Psoas muscle (tissue), 8 donors: ENCODE results near the gene ME3. TPM values are rescaled to one million over a fixed set of nuclear protein-coding genes. Genes with fewer than 3 reads are reported as not detected.
"Not testable (repeated sequence)": the region's sequence is repeated elsewhere in the genome, so short reads cannot be mapped to it uniquely, and the experiment has no call there.

ENCODE experiments used
- ATAC-seq, 4 donors: fragments of 200-7000 bp; cut with Tn5 transposase; one replicate each; pipeline ENCODE4 v1.9.1; 2020; ENCODE audit warnings: moderate library complexity in 3 of 4, mild to moderate bottlenecking in 2 of 4
- DNase-seq, 2 donors: peaks; one replicate each; pipeline ENCODE4 v3.0.0-alpha.2; 2020
- H3K27ac ChIP-seq: fragments of 200-600 bp; one replicate; pipeline ENCODE4 v1.8.0; 2022
- H3K27me3 ChIP-seq, 3 donors: fragments of 200-600 bp in 1 of 3; one replicate each; pipeline versions ENCODE4 v1.6.1 to v1.8.0; 2013 to 2022; ENCODE audit warnings: low read length in 2 of 3, mild to moderate bottlenecking in 2 of 3, moderate library complexity in 1 of 3; ENCODE audit not compliant: insufficient read depth in 3 of 3
- H3K36me3 ChIP-seq, 2 donors: fragments of 200-600 bp in 1 of 2; one replicate each; pipeline versions ENCODE4 v1.6.1 to v1.8.0; 2013 to 2022; ENCODE audit warnings: low read depth in 1 of 2, mild to moderate bottlenecking in 1 of 2, moderate library complexity in 1 of 2; ENCODE audit not compliant: insufficient read depth in 1 of 2
- H3K4me1 ChIP-seq: fragments of 200-600 bp; one replicate; pipeline ENCODE4 v1.8.0; 2022
- H3K4me3 ChIP-seq: fragments of 200-600 bp; one replicate; pipeline ENCODE4 v1.8.0; 2022; ENCODE audit warnings: mild to moderate bottlenecking
- H3K9me3 ChIP-seq: fragments of 200-600 bp; one replicate; pipeline ENCODE4 v1.8.0; 2022
- WGBS, 3 donors: extraction: QIAGEN DNeasy Blood & Tissue Kit; methylation state at CpG; one replicate each; pipeline versions ENCODE4 v1.1.6 to v1.1.7; 2013; 5-methylcytosine and 5-hydroxymethylcytosine counted together
- intact Hi-C, 2 donors: fragments of 100-400 bp; cut with DNase I; formaldehyde crosslinking; loops; one replicate each; pipeline versions ENCODE4 v1.11.0 to v1.14.2; 2022
- polyA plus RNA-seq, 3 donors: library from polyadenylated mRNA; stranded (reverse); fragments of 200-250 nt; gene quantifications; one replicate each; pipeline ENCODE4 v1.2.3, GENCODE V29; 2013
- total RNA-seq, 4 donors: library from RNA; stranded (reverse); fragmentation: NEBNext Ultra II Directional in 2 of 4; extraction: Animal tissue kit (Norgen Biotek cat#: 25700) in 2 of 4; gene quantifications; one replicate each; pipeline versions ENCODE4 v1.2.1 to v1.2.4, GENCODE V29; 2021 to 2023
- TF ChIP-seq, protein P1 (sequence below): fragments of 200-600 bp; IDR thresholded peaks from one replicate; pipeline ENCODE4 v1.8.0; 2022; ENCODE audit warnings: antibody characterized with exemption
- donor health status: healthy with polysubstance abuse.
- donor health status: DM: no; HTN: no; CAD: no; lungs with moderate emphysema.
- donor health status: Bipolar disorder and iron deficiency.
- donor health status: healthy.
- donor health status: DM: yes; HTN: yes; CAD: no.
- donor health status: DM: no; HTN: no; CAD: no.
- donor health status: DM: no; HTN: no; CAD: no.
- donor health status: DM: yes; HTN: yes; CAD: no.

ME3 gene
- total and polyA plus RNA-seq, 7 donors = 5.1 to 19.5 (median 11.2) TPM

DNA sequence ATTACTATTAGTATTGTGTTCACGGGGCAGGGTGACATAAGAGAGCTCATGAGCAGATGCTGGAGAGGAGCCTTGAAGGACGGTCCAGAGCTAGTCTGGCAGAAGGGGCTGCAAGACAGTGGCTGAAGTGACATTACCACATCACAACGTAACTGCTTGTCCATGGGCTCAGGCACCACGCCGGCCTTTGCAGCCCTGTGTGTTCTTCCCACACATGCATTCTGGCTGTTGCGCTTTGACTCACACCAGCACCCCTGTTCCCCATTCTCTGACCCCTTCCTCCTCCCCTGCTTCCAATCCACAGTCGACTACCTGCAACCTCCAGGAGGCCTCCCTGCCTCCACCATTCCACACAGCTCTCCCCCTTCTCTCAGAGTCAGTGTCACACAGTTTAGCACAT is 103.3 kb downstream of the ME3 start:
- TF ChIP-seq, protein P1, sequence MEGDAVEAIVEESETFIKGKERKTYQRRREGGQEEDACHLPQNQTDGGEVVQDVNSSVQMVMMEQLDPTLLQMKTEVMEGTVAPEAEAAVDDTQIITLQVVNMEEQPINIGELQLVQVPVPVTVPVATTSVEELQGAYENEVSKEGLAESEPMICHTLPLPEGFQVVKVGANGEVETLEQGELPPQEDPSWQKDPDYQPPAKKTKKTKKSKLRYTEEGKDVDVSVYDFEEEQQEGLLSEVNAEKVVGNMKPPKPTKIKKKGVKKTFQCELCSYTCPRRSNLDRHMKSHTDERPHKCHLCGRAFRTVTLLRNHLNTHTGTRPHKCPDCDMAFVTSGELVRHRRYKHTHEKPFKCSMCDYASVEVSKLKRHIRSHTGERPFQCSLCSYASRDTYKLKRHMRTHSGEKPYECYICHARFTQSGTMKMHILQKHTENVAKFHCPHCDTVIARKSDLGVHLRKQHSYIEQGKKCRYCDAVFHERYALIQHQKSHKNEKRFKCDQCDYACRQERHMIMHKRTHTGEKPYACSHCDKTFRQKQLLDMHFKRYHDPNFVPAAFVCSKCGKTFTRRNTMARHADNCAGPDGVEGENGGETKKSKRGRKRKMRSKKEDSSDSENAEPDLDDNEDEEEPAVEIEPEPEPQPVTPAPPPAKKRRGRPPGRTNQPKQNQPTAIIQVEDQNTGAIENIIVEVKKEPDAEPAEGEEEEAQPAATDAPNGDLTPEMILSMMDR = no peak
- Histone ChIP-seq H3K4me3 (no peak overlapping the region), H3K27ac (no peak overlapping the region), H3K4me1 (no peaks in the 10 kb centered on the region), H3K36me3 (no peaks in the 10 kb centered on the region), H3K27me3 (no peaks in the 10 kb centered on the region), H3K9me3 (no peaks in the 10 kb centered on the region)
- no peak for DNase-seq
- no peak for ATAC-seq
- intact Hi-C loops = no loop called here
- 84 to 91% (median 87%) methylated on average over 7 of the region's 7 CpGs for WGBS, 3 donors

- DNase-seq (no peak), ATAC-seq (no peak)
- H3K27ac ChIP-seq = no peak overlapping the region
- no peaks in the 10 kb centered on the region for H3K4me1 ChIP-seq
- 47 to 59% (median 57%) methylated on average over 2 of the region's 2 CpGs for WGBS, 3 donors
- TF ChIP-seq, protein P1 = no peak
- intact Hi-C loops = no loop called here
- no peaks in the 10 kb centered on the region for H3K9me3 ChIP-seq
- no peaks in the 10 kb centered on the region for H3K27me3 ChIP-seq
- H3K4me3 ChIP-seq = no peak overlapping the region
- no peaks in the 10 kb centered on the region for H3K36me3 ChIP-seq
Observed at GRCh38 chr11:86565801-86566312, 106.6 kb downstream of the ME3 start.

GRCh38 chr11:86565388-86565787 is 107.0 kb downstream of the ME3 start:
- H3K36me3 ChIP-seq = no peaks in the 10 kb centered on the region
- no peak for ATAC-seq
- no peaks in the 10 kb centered on the region for H3K9me3 ChIP-seq
- DNase-seq = no peak
- H3K4me3 ChIP-seq = no peak overlapping the region
- H3K4me1 ChIP-seq = no peaks in the 10 kb centered on the region
- TF ChIP-seq, protein P1 = no peak
- no peak overlapping the region for H3K27ac ChIP-seq
- no peaks in the 10 kb centered on the region for H3K27me3 ChIP-seq
- 90 to 100% (median 91%) methylated on average over 1 of the region's 1 CpG for WGBS, 3 donors
- intact Hi-C loops = no loop called here

DNA sequence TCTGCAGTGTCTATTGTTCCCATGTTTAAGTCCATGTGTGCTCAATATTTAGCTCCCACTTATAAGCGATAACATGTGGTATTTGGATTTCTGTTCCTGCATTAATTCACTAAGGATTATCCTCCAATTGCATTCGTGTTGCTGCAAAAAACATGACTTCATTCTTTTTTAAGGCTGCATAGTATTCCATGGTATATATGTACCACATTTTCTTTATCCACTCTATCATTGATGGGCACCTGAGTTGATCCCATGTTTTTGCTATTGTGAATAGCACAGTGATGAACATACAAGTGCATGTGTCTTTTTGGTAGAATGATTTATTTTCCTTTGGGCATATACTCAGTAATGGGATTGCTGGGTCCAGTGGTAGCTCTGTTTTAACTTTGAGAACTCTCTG is 109.6 kb downstream of the ME3 start:
- DNase-seq, intact Hi-C loops: not testable (repeated sequence)
- 88 to 90% (median 89%) methylated on average over 2 of the region's 2 CpGs for WGBS, 3 donors

GRCh38 chr11:86559311-86559945 is 113.0 kb downstream of the ME3 start:
- DNase-seq = peak in 1 of 2 donors; percentile 53
- Histone ChIP-seq H3K9me3 (no peaks in the 10 kb centered on the region), H3K27me3 (no peaks in the 10 kb centered on the region), H3K27ac (peak overlapping the region; percentile 62), H3K4me3 (no peak overlapping the region), H3K4me1 (peaks cover 4% of the 10 kb centered on the region), H3K36me3 (no peaks in the 10 kb centered on the region)
- peak in 3 of 4 donors; percentile 54 to 67 (median 64) for ATAC-seq
- TF ChIP-seq, protein P1 = no peak
- intact Hi-C loops = no loop called here
- 41 to 64% (median 53%) methylated on average over 7 of the region's 7 CpGs for WGBS, 3 donors

More for the DNA sequence above, 109.6 kb downstream of the ME3 start:
- H3K4me3 ChIP-seq, H3K27ac ChIP-seq, H3K9me3 ChIP-seq, H3K27me3 ChIP-seq, H3K36me3 ChIP-seq, ATAC-seq, H3K4me1 ChIP-seq: not testable (repeated sequence)
